Measurements from ENCODE around the gene ACVR1B.
"Not testable (repeated sequence)": the region's sequence is repeated elsewhere in the genome, so short reads cannot be mapped to it uniquely, and the experiment has no call there.

Gene ACVR1B

GRCh38 chr12:51972422-51972812 is 20.9 kb downstream of the ACVR1B start:
- no peak for DNase-seq

DNA sequence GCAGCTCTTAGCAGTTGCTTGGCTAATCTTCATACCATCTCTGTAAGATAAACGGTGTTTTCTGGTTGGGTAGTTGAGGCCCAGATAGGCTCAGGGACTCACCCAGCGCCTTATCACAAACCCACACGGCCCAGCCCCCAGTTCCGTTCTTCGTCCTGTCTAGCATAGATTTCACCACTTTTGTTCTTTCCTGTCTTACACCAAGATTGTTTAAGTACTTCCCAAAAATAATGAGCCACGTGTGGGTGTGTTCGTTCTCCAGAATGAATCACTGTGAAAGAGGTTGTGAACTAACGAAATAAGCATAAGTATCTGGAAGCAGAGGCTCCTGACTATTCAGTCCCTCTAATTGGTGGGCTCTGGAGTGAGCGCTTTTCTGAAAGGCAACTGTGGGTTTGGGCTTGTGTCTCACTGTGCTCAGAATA is 21.4 kb downstream of the ACVR1B start:
- peak; percentile 65 for DNase-seq

DNA sequence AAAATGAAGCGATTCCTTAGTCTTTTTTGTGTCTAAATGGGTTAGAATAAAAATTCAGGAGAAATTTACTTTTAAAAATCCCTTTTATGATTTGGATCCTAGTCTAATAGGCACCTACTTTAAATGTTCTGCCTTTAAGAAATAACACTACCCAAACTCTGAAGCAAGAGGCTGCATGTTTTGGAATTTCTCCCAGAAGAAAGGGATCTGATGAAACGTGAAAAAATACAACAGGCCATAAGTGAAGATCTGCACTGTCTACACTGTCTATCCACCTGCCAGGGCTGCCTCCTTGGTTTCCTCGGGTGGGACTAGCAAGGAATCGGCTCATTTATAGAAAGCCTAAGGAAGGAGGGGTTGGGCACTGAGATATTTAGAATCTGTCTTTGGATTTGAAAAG is 22.1 kb downstream of the ACVR1B start:
- DNase-seq = no peak

- no peak for DNase-seq
These were observed 23.1 kb downstream of the ACVR1B start for GRCh38 chr12:51974646-51975045.

DNA sequence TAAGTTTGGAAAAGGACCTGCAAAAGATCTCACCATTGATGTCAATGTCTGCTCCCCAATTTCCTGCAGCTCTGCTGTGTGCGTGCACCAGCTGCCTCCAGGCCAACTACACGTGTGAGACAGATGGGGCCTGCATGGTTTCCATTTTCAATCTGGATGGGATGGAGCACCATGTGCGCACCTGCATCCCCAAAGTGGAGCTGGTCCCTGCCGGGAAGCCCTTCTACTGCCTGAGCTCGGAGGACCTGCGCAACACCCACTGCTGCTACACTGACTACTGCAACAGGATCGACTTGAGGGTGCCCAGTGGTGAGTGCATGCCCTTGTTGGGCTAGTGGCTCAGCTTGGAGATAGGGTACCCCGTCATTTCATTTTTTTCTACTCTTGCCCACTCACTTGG is 23.7 kb downstream of the ACVR1B start:
- DNase-seq = no peak

DNA sequence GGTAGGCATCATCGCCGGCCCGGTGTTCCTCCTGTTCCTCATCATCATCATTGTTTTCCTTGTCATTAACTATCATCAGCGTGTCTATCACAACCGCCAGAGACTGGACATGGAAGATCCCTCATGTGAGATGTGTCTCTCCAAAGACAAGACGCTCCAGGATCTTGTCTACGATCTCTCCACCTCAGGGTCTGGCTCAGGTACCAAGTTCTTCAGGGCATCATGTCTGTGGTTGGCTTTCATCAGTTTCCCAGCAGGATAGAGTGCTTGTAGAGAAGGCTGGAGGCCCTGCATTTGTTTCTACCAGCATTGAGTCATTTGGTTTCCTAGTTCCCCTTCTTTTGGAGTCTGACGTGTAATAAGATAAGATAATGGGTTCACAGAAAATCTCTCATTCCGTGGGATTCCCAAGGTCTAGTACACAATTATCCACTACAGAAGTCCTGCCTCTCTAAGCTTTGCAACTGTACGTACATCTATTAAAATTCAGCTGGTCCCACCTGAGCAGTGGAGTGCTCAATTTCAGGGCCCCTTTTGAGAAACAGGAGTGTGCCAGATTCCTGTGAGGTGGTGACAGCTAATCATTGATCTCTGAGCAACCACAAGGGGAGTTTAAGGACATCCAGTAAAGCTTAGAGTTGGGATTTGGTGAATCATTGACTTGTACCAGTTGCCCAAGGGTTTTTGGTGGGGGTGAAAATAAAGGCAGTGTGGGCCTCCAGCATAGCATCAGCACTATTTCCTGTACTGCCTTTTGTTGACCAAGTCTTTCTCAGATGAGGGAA is 25.1 kb downstream of the ACVR1B start:
- DNase-seq = no peak

- DNase-seq = no peak
These were observed 25.8 kb downstream of the ACVR1B start for GRCh38 chr12:51977320-51977753.

DNA sequence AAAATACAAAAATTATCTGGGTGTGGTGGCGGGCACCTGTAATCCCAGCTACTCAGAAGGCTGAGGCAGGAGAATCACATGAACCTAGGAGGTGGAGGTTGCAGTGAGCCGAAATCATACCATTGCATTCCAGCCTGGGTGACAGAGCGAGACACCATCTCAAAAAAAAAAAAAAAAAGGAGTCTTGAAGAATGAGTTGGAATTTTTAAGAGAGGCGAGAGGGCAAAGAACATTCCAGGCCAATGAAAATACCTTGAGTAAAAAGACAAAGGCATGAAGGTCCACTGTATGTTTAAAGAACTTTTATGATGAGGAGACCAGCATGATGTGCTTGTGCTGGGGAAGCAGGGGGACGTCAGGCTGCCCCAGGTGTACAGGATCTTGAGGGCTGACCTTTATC is 27.8 kb downstream of the ACVR1B start:
- not testable (repeated sequence) for DNase-seq

GRCh38 chr12:51980051-51980808 is 28.7 kb downstream of the ACVR1B start:
- peak; percentile 77 for DNase-seq

GRCh38 chr12:51980809-51981127 is 29.3 kb downstream of the ACVR1B start:
- no peak for DNase-seq

- DNase-seq = no peak
These were observed 33.2 kb downstream of the ACVR1B start for GRCh38 chr12:51984657-51985056.

DNA sequence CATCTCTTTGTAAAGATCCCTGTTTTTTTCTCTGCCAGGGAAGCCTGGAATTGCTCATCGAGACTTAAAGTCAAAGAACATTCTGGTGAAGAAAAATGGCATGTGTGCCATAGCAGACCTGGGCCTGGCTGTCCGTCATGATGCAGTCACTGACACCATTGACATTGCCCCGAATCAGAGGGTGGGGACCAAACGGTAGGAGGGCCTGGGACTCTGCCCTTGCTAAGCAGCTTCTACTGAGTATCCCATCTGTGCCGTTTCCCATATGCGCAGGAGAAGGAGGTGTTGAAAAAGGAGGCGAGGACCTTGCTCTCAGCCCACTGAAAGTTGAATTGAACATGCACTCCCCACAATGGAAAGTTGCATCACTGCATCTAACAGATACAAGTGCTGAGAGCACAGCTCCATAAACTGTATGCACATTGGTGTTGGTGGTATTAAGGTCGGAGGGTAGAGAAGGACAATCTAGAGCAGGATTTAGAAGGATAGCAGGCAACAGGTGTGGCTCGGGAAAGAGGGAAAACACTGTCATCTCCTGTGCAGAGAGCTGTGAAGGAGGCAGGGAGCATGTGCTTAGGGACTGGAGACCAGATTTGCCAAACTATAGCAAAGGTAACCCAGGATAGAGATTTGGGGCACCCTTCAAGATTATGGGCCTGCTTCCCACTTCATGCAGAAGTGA is 33.8 kb downstream of the ACVR1B start:
- DNase-seq = no peak

GRCh38 chr12:51986834-51987233 is 35.3 kb downstream of the ACVR1B start:
- no peak for DNase-seq

DNA sequence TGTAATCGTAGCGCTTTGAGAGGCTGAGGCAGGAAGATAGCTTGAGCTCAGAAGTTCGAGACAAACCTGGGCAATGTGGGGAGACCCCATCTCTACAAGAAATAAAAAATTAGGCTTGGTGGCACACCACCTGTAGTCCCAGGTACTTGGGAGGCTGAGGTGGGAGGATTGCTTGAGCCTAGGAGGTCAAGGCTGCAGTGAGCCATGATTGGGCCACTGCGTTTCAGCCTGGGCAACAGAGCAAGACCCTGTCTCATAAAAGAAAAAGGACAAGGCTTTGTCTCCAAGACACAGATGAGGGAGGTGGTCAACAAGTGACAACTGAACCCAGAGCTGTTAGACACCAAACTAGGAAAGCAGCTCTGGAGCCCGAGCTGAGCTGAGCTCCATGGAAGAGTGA is 40.7 kb downstream of the ACVR1B start:
- no peak for DNase-seq

DNA sequence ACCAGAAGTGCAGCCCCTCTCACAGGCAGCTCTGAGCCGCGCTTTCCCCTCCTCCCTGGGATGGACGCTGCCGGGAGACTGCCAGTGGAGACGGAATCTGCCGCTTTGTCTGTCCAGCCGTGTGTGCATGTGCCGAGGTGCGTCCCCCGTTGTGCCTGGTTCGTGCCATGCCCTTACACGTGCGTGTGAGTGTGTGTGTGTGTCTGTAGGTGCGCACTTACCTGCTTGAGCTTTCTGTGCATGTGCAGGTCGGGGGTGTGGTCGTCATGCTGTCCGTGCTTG is 43.0 kb downstream of the ACVR1B start:
- DNase-seq = no peak

GRCh38 chr12:51994959-51995358 is 43.5 kb downstream of the ACVR1B start:
- DNase-seq = no peak

DNA sequence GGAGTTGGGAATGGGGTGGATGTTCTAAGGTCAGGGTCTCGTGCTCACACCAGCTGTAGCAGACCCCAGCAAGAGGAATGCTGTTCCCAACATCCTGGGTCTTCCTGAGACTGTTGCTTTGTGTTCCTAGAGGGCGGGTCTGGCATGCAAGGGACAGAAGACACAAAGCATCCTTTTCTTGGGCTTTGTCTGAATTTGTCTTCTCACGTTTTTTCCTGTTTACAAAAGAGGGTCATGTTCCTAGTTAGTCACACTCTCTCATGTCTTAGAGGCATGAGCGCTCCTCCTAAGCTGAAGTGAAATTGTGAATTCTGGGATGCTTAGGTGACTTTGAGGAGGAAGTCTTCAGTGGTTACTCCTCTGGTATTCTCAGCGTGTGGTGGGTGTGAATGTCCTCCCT is 45.6 kb downstream of the ACVR1B start:
- DNase-seq = no peak

- no peak for DNase-seq
These were observed 51.6 kb downstream of the ACVR1B start for GRCh38 chr12:52003016-52003550.

- no peak for DNase-seq
These were observed 52.1 kb downstream of the ACVR1B start for GRCh38 chr12:52003591-52003990.

GRCh38 chr12:52004042-52004648 is 52.6 kb downstream of the ACVR1B start:
- DNase-seq = no peak

DNA sequence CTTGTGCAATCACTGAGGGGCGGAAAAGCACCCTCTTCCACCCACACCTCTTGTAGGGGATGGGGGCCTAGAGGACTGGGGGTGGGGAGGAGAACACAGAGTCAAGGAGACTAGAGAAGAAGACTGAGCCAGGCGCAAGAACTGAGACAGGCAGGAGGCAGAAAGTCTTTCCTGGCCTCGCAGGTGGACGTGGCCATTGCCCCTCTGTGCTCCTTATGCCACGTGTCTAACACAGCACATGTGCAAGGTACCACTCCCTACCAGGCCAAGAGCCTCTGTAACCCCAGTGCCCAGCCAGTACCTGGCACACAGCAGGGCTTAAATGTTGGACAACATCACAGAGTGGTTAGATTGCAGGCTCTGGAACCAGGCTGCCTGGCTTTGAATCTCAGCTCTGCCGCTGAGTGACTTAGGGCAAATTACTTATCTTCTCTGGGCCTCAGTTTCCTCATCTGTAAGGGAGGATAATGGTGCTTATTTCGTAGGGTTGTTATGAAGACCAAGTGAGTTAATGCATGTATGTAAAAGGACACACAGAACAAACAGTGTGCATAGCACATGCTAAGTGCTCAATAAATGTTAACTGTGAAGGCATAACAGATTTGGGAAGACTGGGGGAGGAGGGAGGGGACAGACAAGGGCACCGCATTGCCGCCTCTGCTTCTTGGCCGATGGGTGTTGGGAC is 53.9 kb downstream of the ACVR1B start:
- DNase-seq = no peak

DNA sequence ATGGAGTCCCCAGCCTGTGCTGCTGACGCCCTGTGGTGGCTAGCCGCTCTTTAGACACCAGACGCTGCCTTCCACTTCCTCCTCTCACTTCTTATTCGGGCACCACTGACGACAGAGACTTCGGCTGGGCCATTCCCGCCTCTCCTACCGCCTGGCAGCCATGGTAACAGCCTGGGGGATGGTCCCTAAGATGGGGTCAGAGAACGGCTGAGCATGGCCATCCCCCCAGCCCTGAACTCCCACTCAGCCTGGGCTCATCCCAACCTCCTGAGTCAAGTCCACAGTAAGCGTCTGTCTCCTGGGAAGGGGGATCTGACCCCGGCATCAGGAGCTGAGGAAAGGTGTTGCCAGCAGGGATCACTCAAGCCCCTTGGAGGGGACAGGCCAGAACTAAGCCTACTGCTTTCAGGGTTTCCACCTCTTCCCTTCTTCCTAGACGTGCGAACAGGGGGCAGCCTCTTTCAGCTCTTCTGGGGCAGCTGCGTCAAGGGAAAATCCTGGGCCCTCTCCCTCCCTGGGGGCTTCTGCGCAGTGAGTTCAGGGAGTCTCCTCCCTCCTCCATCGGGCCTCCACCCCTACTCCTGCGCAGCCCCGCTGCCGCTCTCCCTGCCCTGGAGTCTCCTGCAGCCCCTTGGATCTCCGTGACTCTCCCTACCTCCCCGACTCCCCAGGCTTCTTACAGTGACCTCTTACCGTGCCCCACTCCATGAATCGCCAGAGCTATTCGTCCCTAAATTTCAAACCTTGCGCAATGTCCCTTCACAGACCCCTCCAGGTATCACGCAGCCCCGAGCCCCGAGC is 54.6 kb downstream of the ACVR1B start:
- DNase-seq = peak; percentile 46

Data from CD4-positive, alpha-beta T cell treated with Interleukin-10 for 1 hour (primary cell).